HFFc6 (cell line): ENCODE data around the gene CEL. TPM values are rescaled to one million over a fixed set of nuclear protein-coding genes. Genes with fewer than 3 reads are reported as not detected.

Source experiments
- DNase-seq: peaks from one replicate; pipeline ENCODE4 v3.0.0-alpha.2; 2018
- H3K27ac Mint-ChIP-seq: 2 replicates; pipeline ENCODE4 v1.8.0; 2020; ENCODE audit warnings: mild to moderate bottlenecking, mixed read lengths
- H3K27me3 Mint-ChIP-seq: 2 replicates; pipeline ENCODE4 v1.8.0; 2021; ENCODE audit warnings: mild to moderate bottlenecking, moderate library complexity, mixed read lengths; ENCODE audit not compliant: insufficient read depth
- H3K36me3 Mint-ChIP-seq: 2 replicates; pipeline ENCODE4 v1.8.0; 2021; ENCODE audit warnings: low read depth, mixed read lengths
- H3K4me1 Mint-ChIP-seq: 2 replicates; pipeline ENCODE4 v1.8.0; 2020; ENCODE audit warnings: low read depth, mixed read lengths
- H3K4me3 Mint-ChIP-seq: 2 replicates; pipeline ENCODE4 v1.8.0; 2020; ENCODE audit warnings: mild to moderate bottlenecking, moderate library complexity, mixed read lengths
- H3K9me3 Mint-ChIP-seq: 2 replicates; pipeline ENCODE4 v1.8.0; 2020; ENCODE audit warnings: mild to moderate bottlenecking, mixed read lengths
- CTCF ChIP-seq: fragments of 200-600 bp; sonication (generic); IDR thresholded peaks from 2 replicates; pipeline ENCODE4 v1.5.0; 2021; ENCODE audit warnings: antibody characterized with exemption, mild to moderate bottlenecking
- microRNA-seq: library from miRNA; unstranded; fragments of <30 nt; microRNA quantifications from one replicate; pipeline ENCODE4, GENCODE V29; 2019
- total RNA-seq, 6 experiments: library from RNA; stranded (reverse); fragmentation: NEBNext Ultra II Directional; extraction: Animal tissue kit (Norgen Biotek cat#: 25700); gene quantifications; 2 replicates in 1 of 6; 3 replicates in 5 of 6; pipeline ENCODE4 v1.2.3, GENCODE V29; 2021

Gene CEL
- total RNA-seq, 6 experiments from 2014 or later: 0.25 to 0.60 (median 0.43) TPM

- no peak for TF ChIP-seq CTCF
- H3K36me3 Mint-ChIP-seq: no peaks in the 10 kb centered on the region
- no peaks in the 10 kb centered on the region for H3K9me3 Mint-ChIP-seq
- no peaks in the 10 kb centered on the region; the same call in 1 of the 2 replicates for H3K27me3 Mint-ChIP-seq
- no peak overlapping the region for H3K4me3 Mint-ChIP-seq
- H3K27ac Mint-ChIP-seq: no peak overlapping the region
- DNase-seq: no peak
- peaks cover 52% of the 10 kb centered on the region for H3K4me1 Mint-ChIP-seq
Measured at GRCh38 chr9:133118179-133118520, 56.4 kb downstream of the CEL start.

- H3K9me3 Mint-ChIP-seq: no peaks in the 10 kb centered on the region
- H3K27ac Mint-ChIP-seq: no peak overlapping the region
- H3K36me3 Mint-ChIP-seq: no peaks in the 10 kb centered on the region
- H3K4me3 Mint-ChIP-seq: peak overlapping the region; percentile 84
- H3K27me3 Mint-ChIP-seq: no peaks in the 10 kb centered on the region; the same call in 1 of the 2 replicates
- no peak for DNase-seq
- TF ChIP-seq CTCF: no peak
- peaks cover 52% of the 10 kb centered on the region for H3K4me1 Mint-ChIP-seq
Measured at GRCh38 chr9:133118568-133118967, 56.8 kb downstream of the CEL start.

GRCh38 chr9:133119103-133119845 is 57.5 kb downstream of the CEL start:
- DNase-seq: no peak
- no peaks in the 10 kb centered on the region; the same call in 1 of the 2 replicates for H3K27me3 Mint-ChIP-seq
- TF ChIP-seq CTCF: no peak
- H3K9me3 Mint-ChIP-seq: no peaks in the 10 kb centered on the region
- no peaks in the 10 kb centered on the region for H3K36me3 Mint-ChIP-seq
- H3K4me1 Mint-ChIP-seq: peaks cover 52% of the 10 kb centered on the region
- peak overlapping the region; percentile 84 for H3K4me3 Mint-ChIP-seq
- H3K27ac Mint-ChIP-seq: peak overlapping the region; percentile 43

GRCh38 chr9:133119846-133120500 is 58.2 kb downstream of the CEL start:
- TF ChIP-seq CTCF: no peak
- peaks cover 46% of the 10 kb centered on the region for H3K4me1 Mint-ChIP-seq
- peak overlapping the region; percentile 43 for H3K27ac Mint-ChIP-seq
- peak overlapping the region; percentile 84 for H3K4me3 Mint-ChIP-seq
- H3K27me3 Mint-ChIP-seq: no peaks in the 10 kb centered on the region; the same call in 1 of the 2 replicates
- DNase-seq: no peak
- no peaks in the 10 kb centered on the region for H3K36me3 Mint-ChIP-seq
- H3K9me3 Mint-ChIP-seq: no peaks in the 10 kb centered on the region

GRCh38 chr9:133120501-133121197 is 58.9 kb downstream of the CEL start:
- Mint-ChIP-seq H3K9me3 (no peaks in the 10 kb centered on the region), H3K27me3 (no peaks in the 10 kb centered on the region; the same call in 1 of the 2 replicates), H3K36me3 (no peaks in the 10 kb centered on the region), H3K27ac (no peak overlapping the region), H3K4me1 (peaks cover 44% of the 10 kb centered on the region), H3K4me3 (peak overlapping the region; percentile 84)
- no peak for DNase-seq
- TF ChIP-seq CTCF: no peak

Small RNA genes lying within 50 kb of the gene (microRNA-seq; reads per million reads assigned to microRNA genes)
- 13.1 reads per million, percentile 15 among the genes with 10 or more reads in this experiment for gene MIR6877

Other genes with a start within 250 kb of the CEL start
- under 1 TPM in 5 of 6 experiments, not detected in 1; 0.07 to 0.24 (median 0.12) TPM for gene AK8, start 183.7 kb upstream of the CEL start, total RNA-seq
- gene SPACA9, start 183.1 kb upstream of the CEL start, total RNA-seq: 1 to 10 TPM; 5.7 to 8.9 (median 6.3) TPM
- 10 to 100 TPM; 36.0 to 39.7 (median 37.1) TPM for gene TSC1, start 117.4 kb upstream of the CEL start, total RNA-seq
- gene GFI1B, start 83.3 kb upstream of the CEL start, total RNA-seq: under 1 TPM in 1 of 6 experiments, not detected in 5; 0.18 TPM
- gene GTF3C5, start 31.0 kb upstream of the CEL start, total RNA-seq: 10 to 100 TPM; 34.5 to 40.2 (median 38.4) TPM
- gene RALGDS, start 59.3 kb downstream of the CEL start, total RNA-seq: 10 to 100 TPM; 12.1 to 15.8 (median 14.8) TPM
- 1 to 10 TPM; 1.1 to 2.8 (median 1.7) TPM for gene GBGT1, start 101.9 kb downstream of the CEL start, total RNA-seq
- gene OBP2B, start 147.3 kb downstream of the CEL start, total RNA-seq: not detected
- gene ABO, start 213.2 kb downstream of the CEL start, total RNA-seq: not detected